RWPE2 (cell line): ENCODE data around the gene CNOT1.

Experiments used
- ATAC-seq: fragments of 200-7000 bp; cut with Tn5 transposase; 3 replicates; pipeline ENCODE4 v1.9.1; 2021; ENCODE audit warnings: low read depth
- DNase-seq: peaks from one replicate; pipeline ENCODE4 v3.0.0-alpha.2; 2020; ENCODE audit warnings: low spot score
- H3K27ac ChIP-seq: fragments of 450-650 bp; 2 replicates; pipeline ENCODE4 v1.5.1; 2017; ENCODE audit warnings: mild to moderate bottlenecking; ENCODE audit not compliant: poor library complexity, severe bottlenecking
- H3K27me3 ChIP-seq: fragments of 250-450 bp; sonication (Bioruptor Pico); 2 replicates; pipeline ENCODE4 v1.5.1; 2021; ENCODE audit warnings: mild to moderate bottlenecking, moderate library complexity; ENCODE audit not compliant: insufficient read depth, poor library complexity, severe bottlenecking
- H3K36me3 ChIP-seq: fragments of 250-450 bp; sonication (Bioruptor Pico); 2 replicates; pipeline ENCODE4 v1.5.1; 2020; ENCODE audit warnings: low read depth, mild to moderate bottlenecking, moderate library complexity
- H3K4me1 ChIP-seq: fragments of 250-450 bp; sonication (Bioruptor Pico); 2 replicates; pipeline ENCODE4 v1.5.1; 2021; ENCODE audit warnings: mild to moderate bottlenecking, moderate library complexity; ENCODE audit not compliant: insufficient read depth, poor library complexity, severe bottlenecking
- H3K4me3 ChIP-seq: fragments of 250-450 bp; sonication (Bioruptor Pico); 2 replicates; pipeline ENCODE4 v1.5.1; 2021; ENCODE audit warnings: mild to moderate bottlenecking, moderate library complexity; ENCODE audit not compliant: severe bottlenecking
- H3K9me3 ChIP-seq: fragments of 250-450 bp; sonication (Bioruptor Pico); 2 replicates; pipeline ENCODE4 v1.5.1; 2021; ENCODE audit warnings: mild to moderate bottlenecking, moderate library complexity; ENCODE audit not compliant: severe bottlenecking
- TF ChIP-seq, protein P1 (sequence below): fragments of 450-650 bp; IDR thresholded peaks from one replicate; pipeline ENCODE4 v1.5.1; 2017; ENCODE audit warnings: mild to moderate bottlenecking, moderate library complexity; ENCODE audit not compliant: poor library complexity, severe bottlenecking

CNOT1 gene

DNA sequence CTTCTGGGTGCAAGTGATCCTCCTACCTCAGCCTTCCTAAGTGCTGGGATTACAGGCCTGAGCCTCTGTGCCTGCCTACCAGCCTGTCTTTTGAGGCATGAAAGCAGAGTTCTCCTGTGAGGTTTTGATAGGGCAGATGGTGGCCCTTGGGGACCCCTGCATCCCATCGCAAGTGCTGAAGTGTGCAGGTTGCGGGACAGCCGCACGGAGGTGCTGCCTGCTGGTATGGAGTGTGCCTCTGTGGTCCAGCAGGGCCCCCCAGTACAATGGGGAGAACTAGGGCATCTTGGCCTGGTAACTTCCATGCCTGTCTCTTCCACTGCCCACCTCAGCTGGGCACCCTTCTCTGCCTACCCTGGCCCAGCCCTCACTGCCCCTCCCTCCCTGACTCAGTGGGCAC is 139.6 kb downstream of the CNOT1 start:
- no peaks in the 10 kb centered on the region for H3K9me3 ChIP-seq
- no peaks in the 10 kb centered on the region for H3K36me3 ChIP-seq
- H3K27me3 ChIP-seq, result no peaks in the 10 kb centered on the region
- DNase-seq (no peak), ATAC-seq (no peak)
- TF ChIP-seq, protein P1, sequence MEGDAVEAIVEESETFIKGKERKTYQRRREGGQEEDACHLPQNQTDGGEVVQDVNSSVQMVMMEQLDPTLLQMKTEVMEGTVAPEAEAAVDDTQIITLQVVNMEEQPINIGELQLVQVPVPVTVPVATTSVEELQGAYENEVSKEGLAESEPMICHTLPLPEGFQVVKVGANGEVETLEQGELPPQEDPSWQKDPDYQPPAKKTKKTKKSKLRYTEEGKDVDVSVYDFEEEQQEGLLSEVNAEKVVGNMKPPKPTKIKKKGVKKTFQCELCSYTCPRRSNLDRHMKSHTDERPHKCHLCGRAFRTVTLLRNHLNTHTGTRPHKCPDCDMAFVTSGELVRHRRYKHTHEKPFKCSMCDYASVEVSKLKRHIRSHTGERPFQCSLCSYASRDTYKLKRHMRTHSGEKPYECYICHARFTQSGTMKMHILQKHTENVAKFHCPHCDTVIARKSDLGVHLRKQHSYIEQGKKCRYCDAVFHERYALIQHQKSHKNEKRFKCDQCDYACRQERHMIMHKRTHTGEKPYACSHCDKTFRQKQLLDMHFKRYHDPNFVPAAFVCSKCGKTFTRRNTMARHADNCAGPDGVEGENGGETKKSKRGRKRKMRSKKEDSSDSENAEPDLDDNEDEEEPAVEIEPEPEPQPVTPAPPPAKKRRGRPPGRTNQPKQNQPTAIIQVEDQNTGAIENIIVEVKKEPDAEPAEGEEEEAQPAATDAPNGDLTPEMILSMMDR, result no peak
- no peak overlapping the region for H3K4me3 ChIP-seq
- H3K27ac ChIP-seq, result no peak overlapping the region
- H3K4me1 ChIP-seq, result no peaks in the 10 kb centered on the region

DNA sequence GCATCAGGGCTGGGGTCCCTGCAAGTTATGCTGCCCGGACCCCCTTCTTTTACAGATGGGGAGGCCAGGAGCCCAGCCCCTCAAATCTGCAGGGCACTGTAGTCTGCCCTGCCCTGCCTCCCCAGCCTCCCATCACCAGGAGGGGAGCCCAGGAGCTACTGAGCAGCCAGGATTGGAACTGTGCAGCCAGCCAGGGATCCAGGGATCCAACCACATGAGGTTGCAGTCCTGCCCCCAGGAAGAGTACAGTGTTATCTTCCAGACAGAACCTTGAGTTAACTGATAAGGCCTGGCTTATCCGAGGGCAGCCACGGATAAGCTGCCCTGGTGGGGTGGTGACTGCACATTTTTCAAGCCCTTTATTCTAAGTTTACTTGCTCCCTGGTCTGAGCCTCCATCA is 141.1 kb downstream of the CNOT1 start:
- Histone ChIP-seq H3K27me3 (no peaks in the 10 kb centered on the region), H3K27ac (no peak overlapping the region), H3K4me1 (no peaks in the 10 kb centered on the region), H3K4me3 (no peak overlapping the region), H3K9me3 (no peaks in the 10 kb centered on the region), H3K36me3 (no peaks in the 10 kb centered on the region)
- no peak for DNase-seq
- TF ChIP-seq, protein P1, result no peak
- no peak for ATAC-seq

DNA sequence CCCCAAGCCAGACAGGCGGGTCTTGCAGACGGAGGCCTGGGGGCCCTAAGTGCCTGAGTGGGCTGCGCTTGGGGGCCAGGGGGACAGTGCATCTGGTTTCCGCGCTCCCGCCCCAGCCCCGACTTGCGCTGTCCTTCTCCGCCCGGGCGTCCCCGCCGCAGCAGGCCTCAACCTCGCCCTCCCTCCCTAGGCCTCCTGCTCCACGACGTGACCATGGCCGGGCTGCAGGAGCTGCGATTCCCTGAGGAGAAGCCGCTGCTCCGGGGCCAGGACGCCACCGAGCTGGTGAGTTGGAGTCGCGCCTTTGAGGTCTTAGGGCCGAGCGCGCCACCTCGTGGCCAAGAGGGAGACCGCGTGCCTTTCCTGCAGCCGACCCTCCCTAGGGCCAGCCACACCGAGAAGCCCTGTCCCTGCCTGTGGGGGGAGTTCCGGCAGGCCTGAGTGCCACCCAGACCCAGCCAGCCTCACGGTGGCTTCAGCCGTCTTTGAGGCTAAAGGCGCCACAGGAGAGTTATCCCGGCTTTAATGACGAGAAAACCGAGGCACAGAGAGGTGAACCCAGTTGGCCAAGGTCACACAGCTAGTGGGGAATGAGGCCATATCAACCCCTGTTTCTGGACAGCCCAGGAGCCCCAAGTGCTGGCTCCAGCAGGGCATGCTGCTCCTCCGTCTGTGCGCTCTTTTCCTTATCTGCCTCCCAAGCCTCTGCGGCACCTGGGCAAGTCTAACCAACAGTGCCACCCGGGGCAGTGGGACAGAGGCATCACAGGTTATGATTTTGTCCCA is 141.9 kb downstream of the CNOT1 start:
- Histone ChIP-seq H3K36me3 (no peaks in the 10 kb centered on the region), H3K9me3 (no peaks in the 10 kb centered on the region), H3K4me1 (no peaks in the 10 kb centered on the region), H3K27ac (no peak overlapping the region), H3K27me3 (no peaks in the 10 kb centered on the region), H3K4me3 (no peak overlapping the region)
- TF ChIP-seq, protein P1, result peak; percentile 92
- peak; percentile 89 for ATAC-seq
- peak; percentile 80 for DNase-seq

DNA sequence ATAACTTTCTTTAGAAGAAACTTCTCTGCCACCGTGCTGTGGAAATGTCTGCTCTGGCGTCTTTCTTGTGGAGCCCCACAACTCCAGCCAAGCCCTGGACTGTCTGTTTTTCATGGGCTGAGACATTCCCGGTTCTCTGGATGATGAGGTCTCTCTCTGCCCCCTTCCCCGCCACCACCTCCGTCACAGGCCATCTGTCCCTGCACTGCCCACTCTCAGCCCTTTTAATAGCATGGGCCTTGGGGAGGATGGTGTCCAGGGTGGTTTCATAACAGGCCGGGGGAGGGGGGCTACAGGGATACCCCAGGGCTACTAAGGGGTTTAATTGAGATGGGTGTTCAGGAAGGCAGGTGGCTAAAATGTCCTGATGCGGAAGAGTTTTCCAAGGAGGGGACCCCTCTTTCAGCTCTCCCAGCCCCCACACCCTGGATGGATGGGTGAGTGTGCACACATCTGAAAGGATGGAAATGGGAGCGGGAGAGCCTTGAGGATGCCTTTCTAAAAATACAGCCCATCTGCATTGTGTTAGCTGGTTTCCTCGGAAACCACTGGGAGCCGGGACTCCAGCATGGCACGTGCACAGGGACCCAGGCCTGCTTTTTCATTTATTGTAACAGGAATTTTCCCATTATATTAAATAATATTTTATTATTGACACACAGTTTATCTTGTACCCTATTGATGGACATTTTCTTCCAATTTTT is 144.3 kb downstream of the CNOT1 start:
- Histone ChIP-seq H3K4me3 (no peak overlapping the region), H3K4me1 (no peaks in the 10 kb centered on the region), H3K9me3 (no peaks in the 10 kb centered on the region), H3K27ac (no peak overlapping the region), H3K36me3 (no peaks in the 10 kb centered on the region), H3K27me3 (no peaks in the 10 kb centered on the region)
- TF ChIP-seq, protein P1, result no peak
- no peak for DNase-seq
- ATAC-seq, result no peak

DNA sequence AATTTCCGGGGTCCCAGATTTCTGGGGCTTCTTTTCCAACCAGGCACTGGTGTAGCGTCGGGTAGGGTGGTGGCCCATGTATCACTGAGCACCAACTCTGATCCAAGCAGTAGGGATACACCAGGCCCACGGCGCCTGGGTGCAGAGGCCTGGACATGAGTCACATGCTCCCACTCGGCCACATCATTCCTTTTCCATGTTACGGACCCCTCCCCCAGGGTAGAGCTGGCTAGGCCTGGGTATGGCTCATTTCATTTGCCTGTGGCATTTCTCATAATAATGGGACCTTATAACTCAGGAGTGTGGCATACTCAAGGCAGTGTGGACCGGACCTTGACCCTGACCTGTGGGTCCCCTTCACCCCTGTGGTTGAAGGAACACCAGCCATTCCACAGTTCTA is 147.7 kb downstream of the CNOT1 start:
- TF ChIP-seq, protein P1, result no peak
- ATAC-seq, result 0 out of 3 replicates have a peak, but pooled peaks have one; percentile 23
- no peak for DNase-seq
- Histone ChIP-seq H3K4me1 (no peaks in the 10 kb centered on the region), H3K27ac (no peak overlapping the region), H3K4me3 (no peak overlapping the region), H3K36me3 (no peaks in the 10 kb centered on the region), H3K27me3 (no peaks in the 10 kb centered on the region), H3K9me3 (no peaks in the 10 kb centered on the region)
